ENCODE data around the gene SGK2.

The SGK2 gene

GRCh38 chr20:43530321-43531090, 28.3 kb upstream of the SGK2 start:
- no peak overlapping the region for H3K4me3 ChIP-seq (ENCODE audit: low read depth, low read length)
- TF ChIP-seq, protein P1, sequence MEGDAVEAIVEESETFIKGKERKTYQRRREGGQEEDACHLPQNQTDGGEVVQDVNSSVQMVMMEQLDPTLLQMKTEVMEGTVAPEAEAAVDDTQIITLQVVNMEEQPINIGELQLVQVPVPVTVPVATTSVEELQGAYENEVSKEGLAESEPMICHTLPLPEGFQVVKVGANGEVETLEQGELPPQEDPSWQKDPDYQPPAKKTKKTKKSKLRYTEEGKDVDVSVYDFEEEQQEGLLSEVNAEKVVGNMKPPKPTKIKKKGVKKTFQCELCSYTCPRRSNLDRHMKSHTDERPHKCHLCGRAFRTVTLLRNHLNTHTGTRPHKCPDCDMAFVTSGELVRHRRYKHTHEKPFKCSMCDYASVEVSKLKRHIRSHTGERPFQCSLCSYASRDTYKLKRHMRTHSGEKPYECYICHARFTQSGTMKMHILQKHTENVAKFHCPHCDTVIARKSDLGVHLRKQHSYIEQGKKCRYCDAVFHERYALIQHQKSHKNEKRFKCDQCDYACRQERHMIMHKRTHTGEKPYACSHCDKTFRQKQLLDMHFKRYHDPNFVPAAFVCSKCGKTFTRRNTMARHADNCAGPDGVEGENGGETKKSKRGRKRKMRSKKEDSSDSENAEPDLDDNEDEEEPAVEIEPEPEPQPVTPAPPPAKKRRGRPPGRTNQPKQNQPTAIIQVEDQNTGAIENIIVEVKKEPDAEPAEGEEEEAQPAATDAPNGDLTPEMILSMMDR (IDR thresholded peaks at IDR 0.05; ENCODE audit: low read depth, low read length): no peak

DNA sequence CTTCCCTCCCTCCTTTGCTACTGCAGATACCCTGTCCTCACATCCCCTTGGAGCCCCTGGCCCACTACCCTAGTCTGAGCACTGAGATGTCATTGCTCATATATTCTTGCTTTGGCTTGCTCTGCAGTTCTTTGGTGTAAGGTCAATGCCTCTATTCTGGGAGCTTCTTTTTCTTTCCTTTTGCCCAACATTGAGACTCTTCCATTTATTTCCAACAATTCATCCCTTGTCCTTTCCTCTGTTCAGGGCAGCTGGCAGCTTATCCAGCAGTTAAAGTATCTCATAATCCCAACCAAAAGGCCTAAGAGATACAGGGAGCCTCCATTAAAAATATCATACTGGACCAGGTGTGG, 27.8 kb upstream of the SGK2 start:
- H3K4me3 ChIP-seq (ENCODE audit: low read depth, low read length): no peak overlapping the region
- TF ChIP-seq, protein P1 (IDR thresholded peaks at IDR 0.05; ENCODE audit: low read depth, low read length): no peak

- H3K4me3 ChIP-seq (ENCODE audit: low read depth, low read length): no peak overlapping the region
Measured at GRCh38 chr20:43532416-43533055, 26.3 kb upstream of the SGK2 start.

GRCh38 chr20:43533060-43533459, 25.8 kb upstream of the SGK2 start:
- TF ChIP-seq, protein P1 (IDR thresholded peaks at IDR 0.05; ENCODE audit: low read depth, low read length): no peak
- no peak overlapping the region for H3K4me3 ChIP-seq (ENCODE audit: low read depth, low read length)

More at GRCh38 chr20:43532416-43533055, 26.3 kb upstream of the SGK2 start:
- TF ChIP-seq, protein P1 (IDR thresholded peaks at IDR 0.05; ENCODE audit: low read depth, low read length): no peak

GRCh38 chr20:43534016-43534415, 24.8 kb upstream of the SGK2 start:
- TF ChIP-seq, protein P1 (IDR thresholded peaks at IDR 0.05; ENCODE audit: low read depth, low read length): no peak

GRCh38 chr20:43534791-43535350, 24.0 kb upstream of the SGK2 start:
- TF ChIP-seq, protein P1 (IDR thresholded peaks at IDR 0.05; ENCODE audit: low read depth, low read length): no peak
- no peak overlapping the region for H3K4me3 ChIP-seq (ENCODE audit: low read depth, low read length)

More at GRCh38 chr20:43534016-43534415, 24.8 kb upstream of the SGK2 start:
- no peak overlapping the region for H3K4me3 ChIP-seq (ENCODE audit: low read depth, low read length)
